BE2C (cell line): Measurements from ENCODE around the gene EIF1.
A peak's percentile ranks its signal among the peaks of the same experiment; 100 is the strongest.

ENCODE experiments used
- DNase-seq: peaks from one replicate; pipeline ENCODE4 v3.0.0-alpha.2; 2020
- H3K27me3 ChIP-seq: fragments of 250-450 bp; sonication (Bioruptor Pico); 2 replicates; pipeline ENCODE4 v1.5.1; 2020; ENCODE audit warnings: mild to moderate bottlenecking
- H3K36me3 ChIP-seq: fragments of 250-450 bp; sonication (Bioruptor Pico); 2 replicates; pipeline ENCODE4 v1.5.1; 2020; ENCODE audit warnings: mild to moderate bottlenecking
- H3K4me1 ChIP-seq: fragments of 250-450 bp; sonication (Bioruptor Pico); 2 replicates; pipeline ENCODE4 v1.5.1; 2020
- H3K4me3 ChIP-seq: 2 replicates; pipeline ENCODE4 v1.5.1; 2011; ENCODE audit warnings: low read depth, low read length
- H3K9me3 ChIP-seq: fragments of 250-450 bp; sonication (Bioruptor Pico); 2 replicates; pipeline ENCODE4 v1.5.1; 2020
- CTCF ChIP-seq: IDR thresholded peaks from 2 replicates; pipeline ENCODE4 v1.5.1; 2012; ENCODE audit warnings: mild to moderate bottlenecking, low read depth, low read length

Gene EIF1

GRCh38 chr17:41731836-41732235 lies 43.2 kb downstream of the EIF1 start:
- no peak for DNase-seq
- no peak for TF ChIP-seq CTCF
- no peak overlapping the region for H3K4me3 ChIP-seq
- H3K9me3 ChIP-seq: no peaks in the 10 kb centered on the region
- no peaks in the 10 kb centered on the region for H3K36me3 ChIP-seq
- no peaks in the 10 kb centered on the region for H3K4me1 ChIP-seq
- H3K27me3 ChIP-seq: peaks cover 56% of the 10 kb centered on the region

GRCh38 chr17:41733348-41734138 lies 44.9 kb downstream of the EIF1 start:
- Histone ChIP-seq H3K4me1 (peaks cover 5% of the 10 kb centered on the region), H3K27me3 (peaks cover 64% of the 10 kb centered on the region), H3K4me3 (peak overlapping the region; percentile 52), H3K9me3 (no peaks in the 10 kb centered on the region), H3K36me3 (no peaks in the 10 kb centered on the region)
- no peak for TF ChIP-seq CTCF
- no peak for DNase-seq

- Histone ChIP-seq H3K4me1 (peaks cover 5% of the 10 kb centered on the region), H3K36me3 (no peaks in the 10 kb centered on the region), H3K27me3 (peaks cover 64% of the 10 kb centered on the region), H3K9me3 (no peaks in the 10 kb centered on the region), H3K4me3 (peak within 1 kb of the TSS; percentile 52)
- no peak for TF ChIP-seq CTCF
- peak; percentile 48 for DNase-seq
Measured at GRCh38 chr17:41734139-41734948, 45.7 kb downstream of the EIF1 start, which contains the start of gene HAP1. Gene HAP1 (minus strand): TSS chr17:41734643. CDS start chr17:41734634, 9 bp downstream.

- no peak for DNase-seq
- Histone ChIP-seq H3K36me3 (no peaks in the 10 kb centered on the region), H3K4me1 (peaks cover 5% of the 10 kb centered on the region), H3K4me3 (peak overlapping the region; percentile 52), H3K27me3 (peaks cover 64% of the 10 kb centered on the region), H3K9me3 (no peaks in the 10 kb centered on the region)
- no peak for TF ChIP-seq CTCF
Measured at GRCh38 chr17:41734949-41735313, 46.2 kb downstream of the EIF1 start.

- Histone ChIP-seq H3K9me3 (no peaks in the 10 kb centered on the region), H3K4me1 (peaks cover 5% of the 10 kb centered on the region), H3K27me3 (peaks cover 61% of the 10 kb centered on the region), H3K36me3 (no peaks in the 10 kb centered on the region), H3K4me3 (no peak overlapping the region)
- TF ChIP-seq CTCF: no peak
- no peak for DNase-seq
Measured at GRCh38 chr17:41735744-41736143, 47.1 kb downstream of the EIF1 start.
